IMR-90 (cell line): ENCODE measurements around the gene CLCN6. TPM values are rescaled to one million over a fixed set of nuclear protein-coding genes. Genes with fewer than 3 reads are reported as not detected.

ENCODE experiments used
- ATAC-seq: fragments of 200-7000 bp; cut with Tn5 transposase; 2 replicates; pipeline ENCODE4 v1.9.1; 2020; ENCODE audit warnings: low read depth, mild to moderate bottlenecking, moderate library complexity
- BruUV-seq: library from RNA; stranded (reverse); fragments of 400-500 nt; replicated peaks from 2 replicates; lab custom pipeline; 2021; lab: Mats Ljungman, UMichigan
- CTCF ChIA-PET: fragments of 300-600 bp; formaldehyde crosslinking; extraction: SDS; loops from one replicate; lab custom pipeline; 2021; ENCODE audit warnings: antibody characterized with exemption; lab: Yijun Ruan, JAX
- POLR2A ChIA-PET: fragments of 300-600 bp; sonication (Branson Sonifier 250); formaldehyde crosslinking; loops from one replicate; lab custom pipeline; 2022; ENCODE audit warnings: antibody characterized with exemption; ENCODE audit not compliant: unreplicated experiment; lab: Charles Lee
- DNase-seq: peaks from one replicate; pipeline ENCODE4 v3.0.0; 2013
- H2AFZ ChIP-seq: replicated peaks from 2 replicates; pipeline ENCODE3; 2013; ENCODE audit warnings: low read length, mild to moderate bottlenecking; ENCODE audit not compliant: poor library complexity
- H2AK5ac ChIP-seq: 2 replicates; pipeline ENCODE4 v1.6.1; 2013; ENCODE audit warnings: low read depth, low read length, inconsistent platforms
- H2AK9ac ChIP-seq: replicated peaks from 2 replicates; pipeline ENCODE3; 2013; ENCODE audit warnings: mild to moderate bottlenecking, low read depth, low read length, moderate library complexity; ENCODE audit not compliant: poor library complexity
- H2BK120ac ChIP-seq: 2 replicates; pipeline ENCODE4 v1.6.1; 2013; ENCODE audit warnings: low read depth, low read length, inconsistent platforms
- H2BK15ac ChIP-seq: 3 replicates; pipeline ENCODE4 v1.6.1; 2013; ENCODE audit warnings: low read depth, low read length, inconsistent platforms
- H2BK20ac ChIP-seq: 2 replicates; pipeline ENCODE4 v1.6.1; 2013; ENCODE audit warnings: low read depth, mild to moderate bottlenecking, inconsistent platforms, low read length, moderate library complexity
- H2BK5ac ChIP-seq: 2 replicates; pipeline ENCODE4 v1.6.1; 2013; ENCODE audit warnings: mild to moderate bottlenecking, low read depth, low read length, inconsistent platforms; ENCODE audit not compliant: poor library complexity, severe bottlenecking
- H3K14ac ChIP-seq: replicated peaks from 2 replicates; pipeline ENCODE4 v1.6.1; 2013; ENCODE audit warnings: low read depth, low read length, inconsistent platforms
- H3K18ac ChIP-seq: 2 replicates; pipeline ENCODE4 v1.6.1; 2013; ENCODE audit warnings: low read depth, low read length, control low read depth
- H3K23ac ChIP-seq: 2 replicates; pipeline ENCODE4 v1.6.1; 2013; ENCODE audit warnings: low read depth, low read length, inconsistent platforms
- H3K27ac ChIP-seq: 2 replicates; pipeline ENCODE4 v1.5.1; 2013; ENCODE audit warnings: mild to moderate bottlenecking, control low read depth, low read length; ENCODE audit not compliant: insufficient read depth
- H3K27me3 ChIP-seq: 2 replicates; pipeline ENCODE4 v1.6.1; 2013; ENCODE audit warnings: low read length; ENCODE audit not compliant: control insufficient read depth, insufficient read depth
- H3K36me3 ChIP-seq: 2 replicates; pipeline ENCODE4 v1.6.1; 2013; ENCODE audit warnings: low read length, mixed read lengths; ENCODE audit not compliant: control insufficient read depth, insufficient read depth
- H3K4ac ChIP-seq: 2 replicates; pipeline ENCODE4 v1.6.1; 2013; ENCODE audit warnings: low read depth, low read length, inconsistent platforms
- H3K4me1 ChIP-seq: 2 replicates; pipeline ENCODE4 v1.6.1; 2013; ENCODE audit warnings: low read length, mixed read lengths; ENCODE audit not compliant: control insufficient read depth, insufficient read depth
- H3K4me2 ChIP-seq: 2 replicates; pipeline ENCODE4 v1.6.1; 2013; ENCODE audit warnings: low read depth, mild to moderate bottlenecking, control low read depth, low read length, moderate library complexity
- H3K4me3 ChIP-seq: 2 replicates; pipeline ENCODE4 v1.5.1; 2013; ENCODE audit warnings: low read depth, mild to moderate bottlenecking, control low read depth, low read length, moderate library complexity; ENCODE audit not compliant: insufficient read depth
- H3K56ac ChIP-seq: 2 replicates; pipeline ENCODE4 v1.6.1; 2013; ENCODE audit warnings: low read length, inconsistent platforms; ENCODE audit not compliant: insufficient read depth; ENCODE audit errors: extremely low read depth
- H3K79me1 ChIP-seq, 2 experiments: 2 replicates each; pipeline ENCODE4 v1.6.1; 2013; ENCODE audit warnings: low read length in 2 of 2, inconsistent platforms in 1 of 2, low read depth in 1 of 2
- H3K9ac ChIP-seq: 2 replicates; pipeline ENCODE4 v1.6.1; 2013; ENCODE audit warnings: low read depth, low read length, control low read depth
- H3K9me1 ChIP-seq: 2 replicates; pipeline ENCODE4 v1.6.1; 2013; ENCODE audit warnings: low read length, inconsistent platforms; ENCODE audit not compliant: insufficient read depth
- H3K9me3 ChIP-seq: 2 replicates; pipeline ENCODE4 v1.6.1; 2013; ENCODE audit warnings: low read length; ENCODE audit not compliant: control insufficient read depth, insufficient read depth
- H4K20me1 ChIP-seq: 2 replicates; pipeline ENCODE4 v1.6.1; 2013; ENCODE audit warnings: low read length, inconsistent platforms; ENCODE audit not compliant: insufficient read depth
- H4K5ac ChIP-seq: 2 replicates; pipeline ENCODE4 v1.6.1; 2013; ENCODE audit warnings: mild to moderate bottlenecking, low read depth, low read length, control low read depth
- H4K8ac ChIP-seq, 2 experiments: 2 replicates each; pipeline ENCODE4 v1.6.1; 2013; ENCODE audit warnings: low read depth in 2 of 2, low read length in 2 of 2, control low read depth in 1 of 2, inconsistent platforms in 1 of 2
- H4K91ac ChIP-seq: 2 replicates; pipeline ENCODE4 v1.6.1; 2013; ENCODE audit warnings: low read depth, low read length, inconsistent platforms; ENCODE audit not compliant: insufficient read depth
- MAFK ChIP-seq: IDR thresholded peaks from 2 replicates; pipeline ENCODE4 v1.6.1; 2012; ENCODE audit warnings: low read depth, low read length, improper control_type of control experiment
- WGBS, 2 experiments: methylation state at CpG; one replicate each; pipeline versions ENCODE4 v1.1.5 to v1.1.7; 2013; ENCODE audit warnings: missing lambda C conversion rate in 2 of 2; ENCODE audit not compliant: insufficient read length in 1 of 2; ENCODE audit errors: extremely low coverage in 2 of 2; 5-methylcytosine and 5-hydroxymethylcytosine counted together
- dilution Hi-C: fragments of 300-500 bp; cut with HindIII; formaldehyde crosslinking; loops from one replicate; pipeline ENCODE4 v1.14.3; 2018; ENCODE audit warnings: low sequenced_read_pairs; ENCODE audit not compliant: unreplicated experiment
- in situ Hi-C: fragments of 300-500 bp; cut with MboI; formaldehyde crosslinking; loops from 3 replicates; pipeline ENCODE4 v1.14.3; 2019; ENCODE audit warnings: low sequenced_read_pairs, inconsistent platforms, mixed read lengths
- intact Hi-C: fragments of 100-400 bp; cut with micrococcal nuclease; formaldehyde crosslinking; loops from 2 replicates; pipeline ENCODE4 v1.10.0; 2022
- polyA plus RNA-seq, 3 experiments: library from polyadenylated mRNA; depleted of rRNA; stranded (reverse); fragments of >200 nt; gene quantifications; 2 replicates each; pipeline ENCODE4 v1.2.3, GENCODE V29; 2012; ENCODE audit warnings: low replicate concordance in 1 of 3
- total RNA-seq: library from RNA; depleted of rRNA; stranded (reverse); fragments of >200 nt; gene quantifications from 2 replicates; pipeline ENCODE4 v1.2.3, GENCODE V29; 2012

Gene CLCN6
- total and polyA plus RNA-seq, 2 of the 4 experiments (the other 2 are of a cell fraction), result 4.1 to 10.6 TPM

GRCh38 chr1:11869104-11869503, 63.1 kb downstream of the CLCN6 start:
- no peak overlapping the region for H3K27ac ChIP-seq
- in situ Hi-C loops (no loop called here), dilution Hi-C loops (no loop called here), intact Hi-C loops (no loop called here)
- H3K4ac ChIP-seq, result no peak overlapping the region
- no peak overlapping the region for H3K9ac ChIP-seq
- no peaks in the 10 kb centered on the region for H3K79me1 ChIP-seq
- H3K4me3 ChIP-seq, result no peak overlapping the region
- no peaks in the 10 kb centered on the region for H3K9me1 ChIP-seq
- no peak overlapping the region for H4K8ac ChIP-seq
- H3K14ac ChIP-seq, result no peak overlapping the region
- H2AK5ac ChIP-seq, result no peak overlapping the region
- no peaks in the 10 kb centered on the region for H3K36me3 ChIP-seq
- H3K23ac ChIP-seq, result no peak overlapping the region
- no peak overlapping the region for H3K4me2 ChIP-seq
- H3K4me1 ChIP-seq, result no peaks in the 10 kb centered on the region
- no peak overlapping the region for H2AK9ac ChIP-seq
- no peak overlapping the region for H4K91ac ChIP-seq
- no CpG with 5 or more reads among the region's 3 CpGs for WGBS, 2 experiments
- no peak overlapping the region for H2BK15ac ChIP-seq
- H2BK120ac ChIP-seq, result no peak overlapping the region
- no peaks in the 10 kb centered on the region for H4K20me1 ChIP-seq
- no peaks in the 10 kb centered on the region for H3K9me3 ChIP-seq
- no peak overlapping the region for H2BK20ac ChIP-seq
- H2BK5ac ChIP-seq, result no peak overlapping the region
- no TSS peak for BruUV-seq
- ChIA-PET CTCF (no interaction called here), POLR2A (interaction anchor here (1.2 kb wide), 1 partner anchor 39 kb away, joined by 3 read pairs; no protein-coding TSS in a partner anchor)
- no peak overlapping the region for H2AFZ ChIP-seq
- DNase-seq (no peak), ATAC-seq (no peak)
- no peak overlapping the region for H4K5ac ChIP-seq
- no peak overlapping the region for H3K18ac ChIP-seq
- peaks cover 32% of the 10 kb centered on the region for H3K27me3 ChIP-seq
- H3K56ac ChIP-seq, result no peak overlapping the region
- TF ChIP-seq MAFK, result no peak
